H9 (cell line): ENCODE results near the gene SH3BGRL3. TPM values are rescaled to one million over a fixed set of nuclear protein-coding genes. Genes with fewer than 3 reads are reported as not detected.

Source experiments
- DNase-seq: peaks from one replicate; pipeline ENCODE4 v3.0.0-alpha.2; 2017
- H2AFZ ChIP-seq: one replicate; pipeline ENCODE4 v1.6.1; 2013; ENCODE audit warnings: mild to moderate bottlenecking, low read length, control low read depth, moderate library complexity
- H2AK5ac ChIP-seq: 2 replicates; pipeline ENCODE4 v1.6.1; 2013; ENCODE audit warnings: low read length, control low read depth, mixed read lengths; ENCODE audit not compliant: insufficient read length
- H2BK120ac ChIP-seq: one replicate; pipeline ENCODE4 v1.6.1; 2013; ENCODE audit warnings: low read depth, mild to moderate bottlenecking, low read length, control low read depth, inconsistent platforms; ENCODE audit not compliant: poor library complexity, severe bottlenecking
- H2BK12ac ChIP-seq: 2 replicates; pipeline ENCODE4 v1.6.1; 2013; ENCODE audit warnings: low read length, control low read depth, mixed read lengths, low read depth; ENCODE audit not compliant: insufficient read length
- H2BK15ac ChIP-seq: 2 replicates; pipeline ENCODE4 v1.6.1; 2013; ENCODE audit warnings: low read depth, low read length, control low read depth
- H2BK20ac ChIP-seq: one replicate; pipeline ENCODE4 v1.6.1; 2013; ENCODE audit warnings: low read depth, mild to moderate bottlenecking, low read length, control low read depth, inconsistent platforms; ENCODE audit not compliant: poor library complexity, severe bottlenecking
- H2BK5ac ChIP-seq: 2 replicates; pipeline ENCODE4 v1.6.1; 2013; ENCODE audit warnings: low read length, control low read depth, mixed read lengths; ENCODE audit not compliant: insufficient read length
- H3K14ac ChIP-seq: 2 replicates; pipeline ENCODE4 v1.6.1; 2013; ENCODE audit warnings: low read length, control low read depth; ENCODE audit not compliant: insufficient read depth
- H3K18ac ChIP-seq: 2 replicates; pipeline ENCODE4 v1.6.1; 2013; ENCODE audit warnings: low read depth, mild to moderate bottlenecking, mixed read lengths, low read length, control low read depth; ENCODE audit not compliant: insufficient read length
- H3K23ac ChIP-seq: 2 replicates; pipeline ENCODE4 v1.6.1; 2013; ENCODE audit warnings: low read length, control low read depth, mixed read lengths, low read depth; ENCODE audit not compliant: insufficient read length
- H3K23me2 ChIP-seq: 2 replicates; pipeline ENCODE4 v1.6.1; 2013; ENCODE audit warnings: low read depth, mild to moderate bottlenecking, mixed read lengths, low read length, control low read depth; ENCODE audit not compliant: insufficient read length, poor library complexity, severe bottlenecking
- H3K27ac ChIP-seq: 2 replicates; pipeline ENCODE4 v1.5.1; 2013; ENCODE audit warnings: low read length, control low read depth, mixed read lengths, low read depth; ENCODE audit not compliant: insufficient read length
- H3K27me3 ChIP-seq: 2 replicates; pipeline ENCODE4 v1.6.1; 2013; ENCODE audit warnings: low read length, control low read depth, inconsistent platforms; ENCODE audit not compliant: insufficient read depth
- H3K4ac ChIP-seq: 2 replicates; pipeline ENCODE4 v1.6.1; 2013; ENCODE audit warnings: low read depth, mild to moderate bottlenecking, control low read depth, inconsistent platforms, low read length, moderate library complexity
- H3K4me1 ChIP-seq: 2 replicates; pipeline ENCODE4 v1.6.1; 2013; ENCODE audit warnings: low read length, control low read depth, inconsistent platforms; ENCODE audit not compliant: insufficient read depth
- H3K4me2 ChIP-seq: 2 replicates; pipeline ENCODE4 v1.6.1; 2013; ENCODE audit warnings: low read length, control low read depth, mixed read lengths; ENCODE audit not compliant: insufficient read length, insufficient read depth
- H3K56ac ChIP-seq: 2 replicates; pipeline ENCODE4 v1.6.1; 2013; ENCODE audit warnings: low read depth, mild to moderate bottlenecking, mixed read lengths, low read length, control low read depth; ENCODE audit not compliant: insufficient read length
- H3K79me1 ChIP-seq: 2 replicates; pipeline ENCODE4 v1.6.1; 2013; ENCODE audit warnings: low read depth, mild to moderate bottlenecking, moderate library complexity, low read length, control low read depth, inconsistent platforms; ENCODE audit not compliant: insufficient read depth, poor library complexity, severe bottlenecking
- H3K79me2 ChIP-seq: 2 replicates; pipeline ENCODE4 v1.6.1; 2013; ENCODE audit warnings: low read length, control low read depth, inconsistent platforms; ENCODE audit not compliant: insufficient read depth
- H3K9ac ChIP-seq: 2 replicates; pipeline ENCODE4 v1.6.1; 2013; ENCODE audit warnings: low read length, control low read depth, mixed read lengths; ENCODE audit not compliant: insufficient read length; ENCODE audit errors: extremely low read depth
- H3K9me3 ChIP-seq: one replicate; pipeline ENCODE4 v1.6.1; 2013; ENCODE audit warnings: low read depth, low read length, inconsistent platforms; ENCODE audit not compliant: control insufficient read depth
- H3T11ph ChIP-seq: one replicate; pipeline ENCODE4 v1.6.1; 2013; ENCODE audit warnings: mild to moderate bottlenecking, low read length, control low read depth, inconsistent platforms
- H4K20me1 ChIP-seq: one replicate; pipeline ENCODE4 v1.6.1; 2013; ENCODE audit not compliant: control insufficient read depth, insufficient read length, insufficient read depth
- H4K5ac ChIP-seq: 2 replicates; pipeline ENCODE4 v1.6.1; 2013; ENCODE audit warnings: low read depth, mild to moderate bottlenecking, mixed read lengths, low read length, control low read depth; ENCODE audit not compliant: insufficient read length
- H4K8ac ChIP-seq: replicated peaks from 2 replicates; pipeline ENCODE4 v1.6.1; 2013; ENCODE audit warnings: low read length, control low read depth, mixed read lengths, low read depth; ENCODE audit not compliant: insufficient read length
- H4K91ac ChIP-seq: 2 replicates; pipeline ENCODE4 v1.6.1; 2013; ENCODE audit warnings: low read depth, mild to moderate bottlenecking, moderate library complexity, mixed read lengths, low read length, control low read depth; ENCODE audit not compliant: insufficient read length
- H3K27ac Mint-ChIP-seq, 3 experiments: 2 replicates in 2 of 3; 3 replicates in 1 of 3; pipeline ENCODE4 v1.8.0; 2020 to 2021; ENCODE audit warnings: mixed read lengths in 3 of 3, mild to moderate bottlenecking in 1 of 3, moderate library complexity in 1 of 3
- H3K27me3 Mint-ChIP-seq: 2 replicates; pipeline ENCODE4 v1.8.0; 2021; ENCODE audit warnings: low read depth, mild to moderate bottlenecking, moderate library complexity, mixed read lengths
- H3K36me3 Mint-ChIP-seq, 3 experiments: 2 replicates in 2 of 3; 3 replicates in 1 of 3; pipeline ENCODE4 v1.8.0; 2020 to 2021; ENCODE audit warnings: low read depth in 3 of 3, mixed read lengths in 3 of 3; ENCODE audit not compliant: insufficient read depth in 1 of 3
- H3K4me1 Mint-ChIP-seq, 2 experiments: 2 replicates each; pipeline ENCODE4 v1.8.0; 2020; ENCODE audit warnings: mixed read lengths in 2 of 2
- H3K4me3 Mint-ChIP-seq, 2 experiments: 2 replicates in 1 of 2; 3 replicates in 1 of 2; pipeline ENCODE4 v1.8.0; 2020 to 2021; ENCODE audit warnings: mild to moderate bottlenecking in 2 of 2, mixed read lengths in 2 of 2, moderate library complexity in 1 of 2
- H3K9me3 Mint-ChIP-seq, 2 experiments: 2 replicates in 1 of 2; 3 replicates in 1 of 2; pipeline ENCODE4 v1.8.0; 2020; ENCODE audit warnings: mild to moderate bottlenecking in 2 of 2, mixed read lengths in 2 of 2, moderate library complexity in 1 of 2
- WGBS: extraction: QIAGEN DNeasy Blood & Tissue Kit; methylation state at CpG from one replicate; pipeline ENCODE4 v1.1.7; 2013; ENCODE audit warnings: missing lambda C conversion rate, low lambda C conversion rate, mixed read lengths; ENCODE audit not compliant: insufficient read length; ENCODE audit errors: extremely low coverage; 5-methylcytosine and 5-hydroxymethylcytosine counted together
- total RNA-seq: library from RNA; stranded (reverse); gene quantifications from 2 replicates; pipeline ENCODE4 v1.2.1, GENCODE V29; 2021
- TF ChIP-seq, protein P1 (sequence below): fragments of 200-600 bp; sonication (generic); conservative IDR thresholded peaks from 3 replicates; pipeline ENCODE4 v1.8.0; 2021; ENCODE audit warnings: antibody characterized with exemption, mild to moderate bottlenecking

Gene SH3BGRL3
- total RNA-seq, 1 experiment from 2014 or later = 86.3 TPM

DNA sequence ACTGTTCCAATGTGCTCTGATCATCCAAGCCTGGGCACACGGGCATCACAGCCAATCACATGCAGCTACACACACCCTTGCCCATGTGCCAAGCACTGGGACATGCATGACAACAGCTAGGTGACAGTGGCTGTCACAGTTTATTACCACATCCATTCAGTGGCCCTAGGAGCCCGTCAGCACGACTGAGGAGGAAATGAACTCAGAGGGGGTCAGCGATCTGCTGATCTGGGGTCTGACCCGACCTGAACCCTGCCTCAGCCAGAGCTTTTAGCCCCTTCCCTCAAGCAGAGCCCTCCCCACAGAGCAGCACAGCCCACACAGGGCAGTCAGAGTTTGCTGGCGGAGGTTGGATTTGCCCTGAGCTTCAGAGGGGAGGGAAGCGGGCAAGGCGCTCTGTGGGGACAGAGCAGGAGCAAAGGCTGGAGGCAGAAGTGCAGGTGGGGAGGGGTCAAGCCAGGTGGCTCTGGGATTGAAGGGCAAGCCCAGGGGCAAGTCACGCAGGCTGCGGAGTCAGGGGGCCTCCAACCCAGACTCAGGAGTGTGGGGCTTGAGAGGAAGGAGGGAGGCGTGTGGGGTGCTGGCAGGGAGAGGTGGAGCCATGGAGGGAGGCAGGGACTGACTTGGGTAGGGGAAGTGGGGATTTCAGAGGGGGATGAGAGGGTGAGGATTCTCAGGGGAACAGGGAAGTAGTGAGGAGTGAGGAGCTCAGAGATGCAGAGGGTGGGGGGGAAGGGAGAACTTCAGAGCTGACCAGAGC lies 10.4 kb downstream of the SH3BGRL3 start:
- peaks cover 0 to 2% (median 0%) of the 10 kb centered on the region in 3 experiments; a peak in 1 of 7 replicates for H3K36me3 Mint-ChIP-seq
- TF ChIP-seq, protein P1, sequence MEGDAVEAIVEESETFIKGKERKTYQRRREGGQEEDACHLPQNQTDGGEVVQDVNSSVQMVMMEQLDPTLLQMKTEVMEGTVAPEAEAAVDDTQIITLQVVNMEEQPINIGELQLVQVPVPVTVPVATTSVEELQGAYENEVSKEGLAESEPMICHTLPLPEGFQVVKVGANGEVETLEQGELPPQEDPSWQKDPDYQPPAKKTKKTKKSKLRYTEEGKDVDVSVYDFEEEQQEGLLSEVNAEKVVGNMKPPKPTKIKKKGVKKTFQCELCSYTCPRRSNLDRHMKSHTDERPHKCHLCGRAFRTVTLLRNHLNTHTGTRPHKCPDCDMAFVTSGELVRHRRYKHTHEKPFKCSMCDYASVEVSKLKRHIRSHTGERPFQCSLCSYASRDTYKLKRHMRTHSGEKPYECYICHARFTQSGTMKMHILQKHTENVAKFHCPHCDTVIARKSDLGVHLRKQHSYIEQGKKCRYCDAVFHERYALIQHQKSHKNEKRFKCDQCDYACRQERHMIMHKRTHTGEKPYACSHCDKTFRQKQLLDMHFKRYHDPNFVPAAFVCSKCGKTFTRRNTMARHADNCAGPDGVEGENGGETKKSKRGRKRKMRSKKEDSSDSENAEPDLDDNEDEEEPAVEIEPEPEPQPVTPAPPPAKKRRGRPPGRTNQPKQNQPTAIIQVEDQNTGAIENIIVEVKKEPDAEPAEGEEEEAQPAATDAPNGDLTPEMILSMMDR = no peak
- H2AK5ac ChIP-seq = no peak overlapping the region
- H3K27me3 ChIP-seq = no peaks in the 10 kb centered on the region
- H3K4me2 ChIP-seq = no peak overlapping the region
- no peak overlapping the region for H2BK20ac ChIP-seq
- H3K56ac ChIP-seq = no peak overlapping the region
- no peak overlapping the region for H3K9ac ChIP-seq
- no peak overlapping the region for H4K8ac ChIP-seq
- H3K4ac ChIP-seq = no peak overlapping the region
- no peaks in the 10 kb centered on the region for H3K27me3 Mint-ChIP-seq
- no peak overlapping the region for H4K91ac ChIP-seq
- H4K5ac ChIP-seq = no peak overlapping the region
- H3K27ac ChIP-seq = no peak overlapping the region
- no CpG with 5 or more reads among the region's 11 CpGs for WGBS
- H3K23me2 ChIP-seq = no peaks in the 10 kb centered on the region
- H4K20me1 ChIP-seq = no peaks in the 10 kb centered on the region
- no peak overlapping the region for H2AFZ ChIP-seq
- H3K14ac ChIP-seq = no peak overlapping the region; the same call in 1 of the 2 replicates
- no peak overlapping the region for H2BK15ac ChIP-seq
- H3K4me1 Mint-ChIP-seq = peaks cover 22 to 35% of the 10 kb centered on the region in 2 experiments
- H2BK5ac ChIP-seq = no peak overlapping the region
- DNase-seq = no peak
- H3K4me3 Mint-ChIP-seq = peak overlapping the region in 1 of 2 experiments; percentile 41; a peak in 3 of 5 replicates
- H3K4me1 ChIP-seq = peaks cover 3% of the 10 kb centered on the region; the same call in 1 of the 2 replicates
- no peak overlapping the region for H3T11ph ChIP-seq
- H3K27ac Mint-ChIP-seq = peak overlapping the region; percentile 34 to 84 (median 64); a peak in 4 of 7 replicates
- H3K23ac ChIP-seq = no peak overlapping the region
- no peaks in the 10 kb centered on the region for H3K9me3 Mint-ChIP-seq
- no peak overlapping the region for H2BK12ac ChIP-seq
- peak overlapping the region; percentile 21 for H3K18ac ChIP-seq
- no peaks in the 10 kb centered on the region for H3K79me1 ChIP-seq
- no peak overlapping the region for H2BK120ac ChIP-seq
- no peaks in the 10 kb centered on the region for H3K9me3 ChIP-seq
- no peaks in the 10 kb centered on the region for H3K79me2 ChIP-seq
